ENCODE measurements around the gene ETFA.

DNA sequence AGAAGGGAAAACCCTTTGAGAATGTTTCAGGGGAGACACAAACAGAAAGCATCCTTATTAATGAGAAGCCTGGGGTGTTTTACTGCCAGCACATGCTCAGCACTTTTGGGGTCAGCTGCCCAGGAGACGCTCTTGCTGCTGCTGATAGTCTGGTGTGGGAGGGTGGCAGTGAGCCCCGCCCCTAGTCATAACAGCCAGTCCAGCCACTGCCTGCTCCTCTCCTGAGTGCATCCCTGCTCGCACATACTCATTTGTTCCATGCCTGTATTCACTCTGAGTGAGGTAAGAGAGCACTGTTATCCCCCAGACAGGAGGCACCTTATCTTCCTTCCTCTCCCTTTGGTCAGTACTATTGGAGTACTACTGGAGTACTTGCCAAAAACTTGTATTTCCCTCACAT is 101.3 kb downstream of the ETFA start:
- no peak for TF ChIP-seq POLR2A (IDR thresholded peaks at IDR 0.05; ENCODE audit: low read length)
- no peak for TF ChIP-seq GATA1 (IDR thresholded peaks at IDR 0.05; ENCODE audit: low read depth, low read length)

Data from erythroblast (primary cell).